ENCODE data around the gene MRPL30.
"Not testable (repeated sequence)": the region's sequence is repeated elsewhere in the genome, so short reads cannot be mapped to it uniquely, and the experiment has no call there.

MRPL30 gene

DNA sequence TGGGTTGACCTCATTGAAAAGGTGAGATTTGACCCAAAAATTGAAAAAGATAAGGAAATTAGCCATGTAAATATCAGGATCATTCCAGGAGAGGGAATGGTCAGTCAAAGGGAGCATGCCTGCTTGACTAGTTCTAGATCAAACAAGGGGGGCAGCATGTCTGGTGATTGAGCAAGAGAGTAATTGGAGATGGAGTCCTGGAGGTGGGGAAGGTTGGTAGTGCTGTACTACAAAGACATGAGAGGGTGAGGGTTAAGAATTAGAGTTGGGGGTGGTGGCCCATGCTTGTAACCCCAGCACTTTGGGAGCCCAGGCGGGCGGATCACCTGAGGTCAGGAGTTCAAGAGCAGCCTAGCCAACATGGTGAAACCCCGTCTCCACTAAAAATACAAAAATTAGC, 2.0 kb downstream of the MRPL30 start:
- in situ Hi-C loops (cut with MboI; ENCODE audit: low sequenced_read_pairs), result no loop called here

DNA sequence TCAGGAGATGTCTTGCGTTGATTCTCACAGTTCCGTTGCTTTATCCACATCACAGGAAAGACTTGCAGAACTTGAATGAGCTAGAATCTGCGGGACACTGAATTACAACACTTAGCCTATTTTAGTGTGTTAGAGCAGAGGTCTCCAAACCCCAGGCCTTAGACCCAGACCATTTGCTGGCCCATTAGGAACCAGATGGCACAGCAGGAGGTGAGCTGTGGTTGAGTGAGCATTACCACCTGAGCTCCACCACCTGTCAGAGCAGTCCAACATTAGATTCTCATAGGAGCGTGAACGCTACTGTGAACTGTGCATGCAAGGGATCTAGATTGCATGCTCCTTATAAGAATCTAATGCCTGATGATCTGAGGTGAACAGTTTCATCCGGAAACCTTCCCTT, 3.8 kb downstream of the MRPL30 start:
- in situ Hi-C loops (cut with MboI; ENCODE audit: low sequenced_read_pairs), result no loop called here

DNA sequence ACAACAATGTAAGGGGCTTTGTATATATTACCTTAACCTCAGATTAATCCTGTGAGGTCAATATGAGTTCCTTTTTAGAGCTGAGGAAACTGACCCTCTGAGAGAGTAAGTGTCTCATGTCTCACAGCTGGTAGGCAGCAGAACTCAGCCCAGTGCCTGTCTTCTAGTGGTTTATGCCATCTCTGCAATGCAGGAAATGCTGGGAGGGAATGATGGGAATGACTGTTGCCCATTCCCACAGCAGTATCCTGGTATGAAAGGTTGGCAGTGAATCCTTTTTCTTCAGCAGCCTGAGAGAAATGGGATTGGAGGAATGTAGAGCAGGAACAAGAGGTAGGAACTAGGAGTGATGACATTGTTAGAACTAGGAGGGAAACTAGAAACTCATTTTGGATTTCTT, 6.0 kb downstream of the MRPL30 start:
- in situ Hi-C loops (cut with MboI; ENCODE audit: low sequenced_read_pairs), result no loop called here

DNA sequence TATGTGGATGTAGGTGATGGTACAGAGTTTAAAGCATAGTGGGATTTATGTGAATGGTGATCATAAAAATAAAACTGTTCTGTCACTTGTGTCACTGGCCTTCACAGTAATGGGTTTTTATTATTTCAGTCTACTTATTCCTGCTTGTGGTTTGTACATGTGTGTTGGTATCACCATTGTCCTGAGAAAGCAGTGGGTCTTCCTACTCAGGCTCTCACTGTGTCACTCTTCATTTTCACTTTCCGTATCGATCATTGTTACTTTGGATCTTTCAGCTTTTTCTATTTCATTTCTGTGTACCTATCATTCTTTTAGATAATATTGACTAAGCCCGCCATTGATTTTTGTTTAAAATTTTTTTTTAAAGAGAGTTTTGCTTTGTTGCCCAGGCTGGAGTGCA, 7.4 kb downstream of the MRPL30 start:
- in situ Hi-C loops (cut with MboI; ENCODE audit: low sequenced_read_pairs), result no loop called here

DNA sequence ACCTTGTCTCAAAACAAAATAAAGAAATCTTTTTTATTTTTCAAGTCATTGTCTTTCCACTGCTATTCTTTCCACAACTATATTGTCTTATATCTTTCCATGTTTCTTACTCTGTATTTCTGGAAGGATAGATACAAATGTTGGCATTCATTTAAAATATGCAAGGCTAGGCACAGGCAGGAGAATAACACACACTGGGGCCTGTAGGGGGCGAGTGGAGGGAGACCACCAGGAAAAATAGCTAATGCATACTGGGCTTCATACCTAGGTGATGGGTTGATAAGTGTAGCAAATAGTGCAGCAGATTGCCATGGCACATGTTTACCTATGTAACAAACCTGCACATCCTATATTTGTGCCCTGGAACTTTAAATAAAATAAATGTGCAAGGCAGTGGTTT, 9.6 kb downstream of the MRPL30 start:
- in situ Hi-C loops (cut with MboI; ENCODE audit: low sequenced_read_pairs), result no loop called here

DNA sequence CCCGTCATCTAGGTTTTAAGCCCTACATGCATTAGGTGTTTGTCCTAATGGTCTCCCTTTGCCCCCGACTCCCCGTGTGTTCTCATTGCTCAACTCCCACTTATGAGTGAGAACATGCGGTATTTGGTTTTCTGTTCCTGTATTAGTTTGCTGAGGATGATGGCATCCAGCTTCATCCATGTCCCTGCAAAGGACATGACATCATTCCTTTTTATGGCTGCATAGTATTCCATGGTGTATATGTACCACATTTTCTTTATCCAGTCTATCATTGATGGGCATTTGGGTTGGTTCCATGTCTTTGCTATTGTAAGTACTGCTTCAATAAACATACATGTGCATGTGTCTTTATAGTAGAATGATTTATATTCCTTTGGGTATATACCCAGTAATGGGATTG, 11.4 kb downstream of the MRPL30 start:
- in situ Hi-C loops (cut with MboI; ENCODE audit: low sequenced_read_pairs), result not testable (repeated sequence)

DNA sequence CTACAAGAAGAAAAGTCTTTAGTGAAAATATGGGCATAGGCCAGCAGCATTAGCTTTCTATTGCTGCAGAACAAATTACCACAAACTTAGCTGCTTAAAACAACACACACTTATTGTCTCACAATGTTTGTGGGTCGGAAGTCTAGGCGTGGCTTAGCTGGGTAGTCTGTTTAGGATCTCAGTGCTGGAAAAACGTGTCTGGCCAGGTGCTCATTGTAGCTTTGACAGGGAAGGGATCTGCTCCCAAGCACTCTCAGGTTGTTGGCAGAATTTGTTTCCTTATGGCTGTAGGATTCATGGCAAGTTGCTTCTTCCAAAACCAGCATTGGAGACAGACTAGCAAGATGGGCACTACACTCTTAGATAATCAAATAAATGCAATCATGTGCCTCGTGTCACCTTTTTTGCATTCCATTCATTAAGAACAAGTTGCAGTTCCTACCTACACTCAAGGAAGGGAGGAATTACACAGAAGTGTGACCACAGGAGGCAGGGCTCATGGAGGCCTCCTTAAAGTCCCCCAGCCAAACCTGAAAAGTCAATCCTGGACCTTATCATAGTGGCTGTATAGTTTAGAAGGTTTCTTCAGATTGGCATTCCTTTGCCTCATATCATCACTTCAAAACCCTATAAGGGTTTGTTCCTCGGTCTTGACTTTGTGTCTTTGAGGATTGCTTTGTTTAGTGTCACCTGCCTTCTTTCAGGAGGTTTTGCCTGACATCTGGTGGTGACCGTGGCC, 17.3 kb downstream of the MRPL30 start:
- in situ Hi-C loops (cut with MboI; ENCODE audit: low sequenced_read_pairs), result no loop called here

DNA sequence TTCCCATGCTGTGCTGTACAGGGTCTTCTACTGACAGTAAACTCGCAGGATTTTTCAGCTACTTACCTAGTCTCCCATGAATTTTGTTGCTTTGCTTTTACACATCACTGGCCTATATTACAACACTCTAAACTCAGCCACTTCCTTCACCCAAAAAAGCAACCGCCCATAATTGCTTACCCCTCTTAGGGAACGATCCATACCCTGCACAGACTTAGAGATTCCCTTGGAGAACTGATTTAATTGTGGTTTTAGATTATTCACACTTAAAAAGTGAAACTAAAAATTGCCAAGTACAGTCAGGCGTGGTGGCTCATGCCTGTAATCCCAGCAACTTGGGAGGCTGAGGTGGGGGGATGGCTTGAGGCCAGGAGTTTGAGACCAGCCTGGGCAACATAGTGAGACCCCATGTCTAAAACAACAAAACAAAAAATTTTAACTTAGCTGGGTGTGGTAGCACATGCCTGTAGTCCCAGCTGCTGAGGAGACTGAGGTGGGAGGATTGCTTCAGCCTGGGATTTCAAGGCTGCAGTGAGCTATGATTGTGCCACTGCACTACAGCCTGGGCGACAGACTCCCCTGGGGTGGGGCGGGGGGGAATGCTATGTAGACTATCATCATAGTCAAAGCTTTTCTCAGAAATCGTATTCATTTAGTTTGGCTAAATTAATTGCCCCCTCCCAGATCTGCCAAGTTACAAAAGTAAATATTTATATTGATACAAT, 19.3 kb downstream of the MRPL30 start:
- in situ Hi-C loops (cut with MboI; ENCODE audit: low sequenced_read_pairs), result no loop called here

DNA sequence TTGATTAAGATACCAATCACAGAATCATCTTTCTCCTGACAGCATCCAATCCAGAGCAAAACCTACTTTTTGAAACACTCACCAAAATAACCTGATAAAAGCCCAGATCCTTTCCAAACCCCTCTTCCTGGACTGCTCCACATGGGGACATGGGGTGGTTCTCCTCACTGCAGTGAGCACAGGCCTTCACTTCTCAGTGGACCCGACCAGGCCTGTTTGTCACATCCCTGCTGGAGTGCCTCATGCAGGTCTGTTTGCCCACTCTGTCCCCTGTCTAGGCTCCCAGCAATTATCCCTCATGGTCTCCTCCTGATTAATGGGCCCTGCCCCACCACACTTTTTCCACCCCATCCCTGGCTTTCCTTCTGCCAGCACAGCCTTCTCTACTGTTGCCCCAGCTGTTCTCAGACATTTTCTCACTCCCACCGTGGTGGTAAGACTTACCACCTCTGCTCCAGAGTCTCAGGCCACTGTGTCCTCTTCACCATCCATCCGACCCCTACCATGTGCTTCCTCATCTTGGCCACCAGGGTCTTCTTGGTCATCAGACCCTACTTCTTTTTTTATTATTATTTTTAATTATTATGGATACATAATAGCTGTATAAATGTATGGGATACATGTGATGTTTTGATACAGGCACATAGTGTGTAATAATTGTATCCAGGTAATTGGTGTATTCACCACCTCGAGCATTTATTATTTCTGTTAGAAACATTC, 21.1 kb downstream of the MRPL30 start:
- in situ Hi-C loops (cut with MboI; ENCODE audit: low sequenced_read_pairs), result no loop called here

DNA sequence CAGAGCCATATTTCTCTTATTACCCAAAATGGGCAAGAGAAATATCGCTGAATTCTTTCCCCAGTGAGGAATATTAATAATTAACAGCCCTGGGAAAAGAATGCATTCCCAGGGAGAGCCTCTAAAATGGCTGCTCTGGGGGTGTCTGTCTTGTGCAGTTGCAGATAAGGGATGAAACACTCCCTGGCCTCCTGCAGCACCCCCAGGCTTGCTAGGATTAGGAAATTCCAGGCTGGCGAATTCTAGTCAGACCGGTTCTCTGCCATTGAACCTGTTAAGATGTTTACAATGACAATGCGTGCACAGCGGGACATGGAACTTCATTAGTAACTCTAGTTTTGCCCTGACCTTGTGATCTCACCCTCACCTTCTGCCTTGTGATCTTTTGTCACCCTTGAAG, 24.5 kb downstream of the MRPL30 start:
- in situ Hi-C loops (cut with MboI; ENCODE audit: low sequenced_read_pairs), result no loop called here

DNA sequence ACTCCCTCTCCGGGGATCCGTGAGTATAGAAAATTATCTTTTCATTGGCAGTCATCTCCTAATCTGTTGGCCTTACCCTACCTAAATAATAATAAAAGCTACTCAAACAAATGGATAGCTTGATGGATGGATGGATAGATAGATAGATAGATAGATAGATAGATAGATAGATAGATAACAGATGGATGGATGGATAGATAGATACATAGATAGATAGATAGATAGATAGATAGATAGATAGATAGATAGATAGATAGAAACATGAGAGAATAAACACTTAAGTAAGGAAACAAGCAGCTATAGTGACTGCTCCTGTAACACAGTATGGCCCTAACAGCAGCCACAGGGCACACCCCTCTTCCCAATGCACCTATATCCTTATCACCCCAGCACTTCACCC, 35.1 kb downstream of the MRPL30 start:
- in situ Hi-C loops (cut with MboI; ENCODE audit: low sequenced_read_pairs), result no loop called here

DNA sequence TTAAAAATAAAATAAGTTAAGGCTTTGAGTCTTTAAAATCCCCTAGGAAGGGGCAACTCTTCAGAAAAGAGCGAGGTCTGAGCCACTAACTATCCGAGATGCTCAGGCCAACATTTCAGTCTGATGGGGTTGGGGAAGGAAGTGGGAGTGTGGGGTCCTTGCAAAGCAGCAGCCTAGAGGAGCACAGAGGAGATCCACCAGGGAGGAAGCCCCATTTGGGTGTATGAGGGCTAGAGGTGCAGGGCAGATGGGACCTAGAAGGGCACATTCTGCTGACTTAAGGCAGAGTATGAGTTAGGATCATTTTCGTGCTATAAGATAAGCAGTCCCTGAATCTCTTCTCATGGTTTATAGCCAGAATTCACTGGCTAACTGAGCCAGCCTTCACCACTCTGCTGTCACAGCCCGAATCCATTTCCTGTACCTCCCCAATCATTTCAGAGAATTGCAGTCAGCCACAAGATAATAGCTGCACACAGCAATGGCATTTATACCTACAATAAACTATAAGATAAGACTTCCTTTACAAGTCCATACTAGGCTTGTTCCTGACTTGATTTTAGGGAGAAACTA, 37.0 kb downstream of the MRPL30 start:
- in situ Hi-C loops (cut with MboI; ENCODE audit: low sequenced_read_pairs), result no loop called here

DNA sequence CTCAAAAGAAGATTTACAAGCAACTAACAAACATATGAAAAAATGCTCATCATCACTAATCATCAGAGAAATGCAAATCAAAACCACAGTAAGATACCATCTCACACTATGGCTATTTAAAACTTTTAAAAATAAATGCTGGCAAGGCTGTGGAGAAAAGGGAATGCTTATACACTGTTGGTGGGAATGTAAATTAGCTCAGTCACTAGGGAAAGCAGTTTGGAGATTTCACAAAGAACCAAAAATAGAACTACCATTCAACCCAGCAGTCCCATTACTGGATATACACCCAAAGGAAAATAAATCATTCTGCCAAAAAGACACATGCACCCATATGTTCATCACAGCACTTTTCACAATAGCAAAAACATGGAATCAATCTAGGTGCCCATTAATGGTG, 52.2 kb downstream of the MRPL30 start:
- in situ Hi-C loops (cut with MboI; ENCODE audit: low sequenced_read_pairs), result not testable (repeated sequence)

DNA sequence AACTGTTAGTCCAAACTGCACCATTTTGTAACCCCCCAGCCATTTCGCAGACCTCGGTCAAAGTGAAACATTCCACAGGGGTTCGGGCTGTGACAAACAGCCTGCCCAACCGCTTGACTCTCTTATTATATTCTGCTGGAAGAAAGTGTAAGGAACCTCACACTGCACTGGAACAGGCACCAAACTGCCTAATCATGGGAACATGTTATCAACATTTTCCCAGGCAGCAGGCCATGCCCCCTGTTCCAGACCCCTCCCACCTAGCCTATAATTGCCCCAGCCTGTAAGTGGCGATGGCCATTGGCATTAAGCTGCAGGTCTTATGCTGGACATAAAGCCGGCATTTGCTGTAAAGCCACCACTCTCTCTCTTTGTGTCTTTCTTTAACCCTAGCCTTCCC, 57.6 kb downstream of the MRPL30 start:
- in situ Hi-C loops (cut with MboI; ENCODE audit: low sequenced_read_pairs), result no loop called here

DNA sequence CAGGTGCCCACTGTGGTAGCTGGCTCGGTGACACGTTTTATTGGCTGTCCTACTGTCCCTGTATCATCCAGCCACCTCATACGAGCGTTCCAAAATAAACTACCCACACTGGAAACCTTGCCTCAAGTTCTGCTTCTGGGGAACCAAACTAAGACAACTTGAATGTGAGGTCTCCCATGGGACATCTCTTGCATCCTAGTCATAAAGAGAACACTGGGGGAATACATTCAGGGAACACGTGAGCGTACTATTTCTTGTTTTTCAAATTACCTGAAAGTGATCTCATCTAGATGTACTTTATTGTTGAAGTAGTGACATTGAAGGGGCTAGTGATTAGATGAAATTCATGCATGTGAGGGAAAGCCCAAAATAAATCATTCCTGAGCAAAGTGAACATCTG, 59.4 kb downstream of the MRPL30 start:
- in situ Hi-C loops (cut with MboI; ENCODE audit: low sequenced_read_pairs), result no loop called here

DNA sequence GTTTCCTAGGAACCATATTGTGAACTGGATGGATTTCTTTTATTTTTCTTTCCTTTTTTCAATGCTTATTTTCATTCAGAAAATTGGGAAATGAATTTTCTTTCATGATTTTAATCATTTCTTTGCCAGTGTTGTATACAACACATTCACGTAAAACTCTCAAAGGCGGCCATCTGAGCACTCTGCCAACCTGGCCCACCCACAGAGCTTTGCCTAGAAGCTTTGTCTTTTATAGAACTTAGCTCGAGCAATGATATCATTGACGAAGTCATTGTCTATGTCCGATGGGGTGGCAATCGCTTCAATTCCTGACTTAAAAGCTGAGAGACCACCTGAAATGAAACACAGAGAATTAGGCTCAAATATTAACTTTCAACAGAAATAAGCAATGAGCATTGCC, 61.2 kb downstream of the MRPL30 start:
- in situ Hi-C loops (cut with MboI; ENCODE audit: low sequenced_read_pairs), result no loop called here

All from HL-60/S4 (cell line).